HG03045 (cell line): ENCODE measurements around the gene GYS2.
"Not testable (repeated sequence)": the region's sequence is repeated elsewhere in the genome, so short reads cannot be mapped to it uniquely, and the experiment has no call there.

Source experiments
- ATAC-seq: cut with Tn5 transposase; IDR thresholded peaks from one replicate; pipeline ENCODE4 v1.9.1; 2021; ENCODE audit warnings: mild to moderate bottlenecking, moderate library complexity; ENCODE audit not compliant: unreplicated experiment

The GYS2 gene

GRCh38 chr12:21604245-21605101, at the start of gene GYS2:
GYS2 (minus strand) TSS chr12:21604847; CDS start chr12:21604592, 255 bp downstream.
- ATAC-seq, result no peak

- ATAC-seq, result no peak
These were observed 47.2 kb upstream of the GYS2 start for GRCh38 chr12:21651821-21652220.

- ATAC-seq, result no peak
These were observed 46.4 kb upstream of the GYS2 start for GRCh38 chr12:21650997-21651396.

- ATAC-seq, result no peak
These were observed 44.4 kb upstream of the GYS2 start for GRCh38 chr12:21649034-21649433.

- no peak for ATAC-seq
These were observed 43.7 kb upstream of the GYS2 start for GRCh38 chr12:21648378-21648777.

- ATAC-seq, result no peak
These were observed 42.5 kb upstream of the GYS2 start for GRCh38 chr12:21647179-21647578.

- ATAC-seq, result not testable (repeated sequence)
These were observed 40.4 kb upstream of the GYS2 start for GRCh38 chr12:21645041-21645500.

- ATAC-seq, result no peak
These were observed 39.9 kb upstream of the GYS2 start for GRCh38 chr12:21644516-21644915.

- no peak for ATAC-seq
These were observed 39.1 kb upstream of the GYS2 start for GRCh38 chr12:21643758-21644157.

GRCh38 chr12:21642707-21643389, 38.2 kb upstream of the GYS2 start:
- peak; percentile 64 for ATAC-seq

- ATAC-seq, result no peak
These were observed 33.6 kb upstream of the GYS2 start for GRCh38 chr12:21638054-21638891.

- ATAC-seq, result no peak
These were observed 29.6 kb upstream of the GYS2 start for GRCh38 chr12:21634245-21634644.

- no peak for ATAC-seq
These were observed 26.7 kb upstream of the GYS2 start for GRCh38 chr12:21631367-21631766.

- no peak for ATAC-seq
These were observed 23.3 kb upstream of the GYS2 start for GRCh38 chr12:21627924-21628323.

GRCh38 chr12:21618566-21618965, 13.9 kb upstream of the GYS2 start:
- ATAC-seq, result no peak

GRCh38 chr12:21617030-21617429, 12.4 kb upstream of the GYS2 start:
- no peak for ATAC-seq

GRCh38 chr12:21615431-21615830, 10.8 kb upstream of the GYS2 start:
- no peak for ATAC-seq

- ATAC-seq, result no peak
These were observed 9.9 kb upstream of the GYS2 start for GRCh38 chr12:21614506-21614905.

GRCh38 chr12:21613931-21614330, 9.3 kb upstream of the GYS2 start:
- no peak for ATAC-seq

GRCh38 chr12:21608196-21608595, 3.5 kb upstream of the GYS2 start:
- ATAC-seq, result no peak

GRCh38 chr12:21607701-21608100, 3.1 kb upstream of the GYS2 start:
- no peak for ATAC-seq
